Upper lobe of right lung (tissue), 1 donor: Measurements from ENCODE around the gene DBR1. TPM values are rescaled to one million over a fixed set of nuclear protein-coding genes. Genes with fewer than 3 reads are reported as not detected.
A peak's percentile ranks its signal among the peaks of the same experiment; 100 is the strongest.

Source experiments
- ATAC-seq: fragments of 200-7000 bp; cut with Tn5 transposase; one replicate; pipeline ENCODE4 v1.9.1; 2020; ENCODE audit warnings: mild to moderate bottlenecking, moderate library complexity
- DNase-seq: peaks from one replicate; pipeline ENCODE4 v3.0.0-alpha.2; 2020
- H3K27ac ChIP-seq: fragments of 200-600 bp; one replicate; pipeline ENCODE4 v1.8.0; 2022
- H3K27me3 ChIP-seq: fragments of 200-600 bp; one replicate; pipeline ENCODE4 v1.8.0; 2022; ENCODE audit warnings: mild to moderate bottlenecking
- H3K36me3 ChIP-seq: fragments of 200-600 bp; one replicate; pipeline ENCODE4 v1.8.0; 2022
- H3K4me1 ChIP-seq: fragments of 200-600 bp; one replicate; pipeline ENCODE4 v1.8.0; 2022
- H3K4me3 ChIP-seq: fragments of 200-600 bp; one replicate; pipeline ENCODE4 v1.8.0; 2022; ENCODE audit warnings: mild to moderate bottlenecking
- H3K9me3 ChIP-seq: fragments of 200-600 bp; one replicate; pipeline ENCODE4 v1.8.0; 2022
- CTCF ChIP-seq: fragments of 200-600 bp; IDR thresholded peaks from one replicate; pipeline ENCODE4 v1.8.0; 2022; ENCODE audit warnings: antibody characterized with exemption
- intact Hi-C: fragments of 100-400 bp; cut with DNase I; formaldehyde crosslinking; loops from one replicate; pipeline ENCODE4 v1.11.0; 2022
- total RNA-seq: library from RNA; stranded (reverse); fragmentation: NEBNext Ultra II Directional; extraction: Animal tissue kit (Norgen Biotek cat#: 25700); gene quantifications from one replicate; pipeline ENCODE4 v1.2.1, GENCODE V29; 2021
- donor health status: DM: no; HTN: yes; CAD: no; lungs with severe emphysema.

Gene DBR1
- total RNA-seq, 1 donor from 2014 or later: 14.8 TPM

- no peaks in the 10 kb centered on the region for H3K9me3 ChIP-seq
- H3K36me3 ChIP-seq: peaks cover 27% of the 10 kb centered on the region
- peaks cover 20% of the 10 kb centered on the region for H3K4me1 ChIP-seq
- H3K27ac ChIP-seq: no peak overlapping the region
- DNase-seq (no peak), ATAC-seq (no peak)
- intact Hi-C loops: no loop called here
- no peaks in the 10 kb centered on the region for H3K27me3 ChIP-seq
- TF ChIP-seq CTCF: no peak
- H3K4me3 ChIP-seq: no peak overlapping the region
Measured at GRCh38 chr3:138219255-138219654, 44.5 kb upstream of the DBR1 start.

- Histone ChIP-seq H3K4me1 (peaks cover 1% of the 10 kb centered on the region), H3K27me3 (no peaks in the 10 kb centered on the region), H3K4me3 (no peak overlapping the region), H3K27ac (no peak overlapping the region), H3K36me3 (peaks cover 13% of the 10 kb centered on the region), H3K9me3 (no peaks in the 10 kb centered on the region)
- no peak for TF ChIP-seq CTCF
- DNase-seq (no peak), ATAC-seq (peak; percentile 71)
- intact Hi-C loops: no loop called here
Measured at GRCh38 chr3:138213398-138214085, 38.8 kb upstream of the DBR1 start.

GRCh38 chr3:138210528-138210927 is 35.8 kb upstream of the DBR1 start:
- no peak for TF ChIP-seq CTCF
- DNase-seq: no peak
- H3K27ac ChIP-seq: no peak overlapping the region
- ATAC-seq: no peak
- no peaks in the 10 kb centered on the region for H3K9me3 ChIP-seq
- peaks cover 5% of the 10 kb centered on the region for H3K36me3 ChIP-seq
- intact Hi-C loops: no loop called here
- no peaks in the 10 kb centered on the region for H3K4me1 ChIP-seq
- no peak overlapping the region for H3K4me3 ChIP-seq
- H3K27me3 ChIP-seq: no peaks in the 10 kb centered on the region

- H3K36me3 ChIP-seq: no peaks in the 10 kb centered on the region
- no peak for TF ChIP-seq CTCF
- intact Hi-C loops: no loop called here
- no peaks in the 10 kb centered on the region for H3K27me3 ChIP-seq
- H3K9me3 ChIP-seq: no peaks in the 10 kb centered on the region
- ATAC-seq (no peak), DNase-seq (no peak)
- peaks cover 8% of the 10 kb centered on the region for H3K4me1 ChIP-seq
- no peak overlapping the region for H3K27ac ChIP-seq
- H3K4me3 ChIP-seq: no peak overlapping the region
Measured at GRCh38 chr3:138206196-138206595, 31.5 kb upstream of the DBR1 start.

- Histone ChIP-seq H3K4me1 (peaks cover 8% of the 10 kb centered on the region), H3K9me3 (no peaks in the 10 kb centered on the region), H3K27me3 (no peaks in the 10 kb centered on the region), H3K27ac (no peak overlapping the region), H3K36me3 (no peaks in the 10 kb centered on the region), H3K4me3 (no peak overlapping the region)
- DNase-seq: no peak
- intact Hi-C loops: no loop called here
- no peak for ATAC-seq
- no peak for TF ChIP-seq CTCF
Measured at GRCh38 chr3:138205527-138205926, 30.8 kb upstream of the DBR1 start.

- no peaks in the 10 kb centered on the region for H3K9me3 ChIP-seq
Measured at GRCh38 chr3:138203938-138204337, 29.2 kb upstream of the DBR1 start.

More at GRCh38 chr3:138203938-138204337, 29.2 kb upstream of the DBR1 start:
- Histone ChIP-seq H3K27me3 (no peaks in the 10 kb centered on the region), H3K36me3 (no peaks in the 10 kb centered on the region), H3K27ac (no peak overlapping the region), H3K4me3 (no peak overlapping the region), H3K4me1 (peaks cover 16% of the 10 kb centered on the region)
- intact Hi-C loops: no loop called here
- ATAC-seq (no peak), DNase-seq (no peak)
- TF ChIP-seq CTCF: no peak
